HEK293 (cell line): ENCODE measurements around the gene PTH2.

Source experiments
- CTCF ChIA-PET: fragments of 350-600 bp; formaldehyde crosslinking; extraction: SDS; loops from one replicate; lab custom pipeline; 2021; ENCODE audit warnings: antibody characterized with exemption; lab: Yijun Ruan, JAX
- POLR2A ChIA-PET: fragments of 300-600 bp; formaldehyde crosslinking; extraction: SDS; loops from one replicate; lab custom pipeline; 2020; ENCODE audit warnings: antibody characterized with exemption, inconsistent platforms; lab: Yijun Ruan, JAX
- H3K27ac ChIP-seq: fragments of 200-500 bp; sonication (Bioruptor generic); 2 replicates; pipeline ENCODE4 v1.5.1; 2014; ENCODE audit warnings: low read depth, low read length, control low read depth, inconsistent platforms; ENCODE audit errors: extremely low read depth
- H3K36me3 ChIP-seq, 2 experiments: fragments of 200-500 bp in 1 of 2; sonication (Bioruptor generic) in 1 of 2; 1 replicate in 1 of 2; 2 replicates in 1 of 2; pipeline ENCODE4 v1.5.1; 2014 to 2017; ENCODE audit warnings: inconsistent platforms in 2 of 2, low read length in 2 of 2; ENCODE audit not compliant: control insufficient read depth in 2 of 2, insufficient read depth in 1 of 2
- H3K4me1 ChIP-seq: fragments of 200-500 bp; sonication (Bioruptor generic); 2 replicates; pipeline ENCODE4 v1.5.1; 2014; ENCODE audit warnings: mild to moderate bottlenecking, low read length, inconsistent platforms; ENCODE audit not compliant: control insufficient read depth, insufficient read depth
- H3K4me3 ChIP-seq: 2 replicates; pipeline ENCODE4 v1.5.1; 2011; ENCODE audit warnings: low read depth, mild to moderate bottlenecking, control low read depth, low read length, moderate library complexity
- H3K9me3 ChIP-seq: fragments of 200-500 bp; sonication (Bioruptor generic); 2 replicates; pipeline ENCODE4 v1.5.1; 2014; ENCODE audit warnings: low read depth, low read length, inconsistent platforms; ENCODE audit not compliant: control insufficient read depth, insufficient read depth
- KLF1 ChIP-seq: fragments of 450-650 bp; formaldehyde crosslinking; IDR thresholded peaks from 2 replicates; pipeline ENCODE4 v1.5.1; 2016; ENCODE audit warnings: missing biosample characterization, missing genetic modification characterization
- KLF8 ChIP-seq: fragments of 450-650 bp; formaldehyde crosslinking; IDR thresholded peaks from 2 replicates; pipeline ENCODE4 v1.5.1; 2016; ENCODE audit warnings: missing biosample characterization, missing genetic modification characterization
- KLF9 ChIP-seq: fragments of 450-650 bp; formaldehyde crosslinking; IDR thresholded peaks from 2 replicates; pipeline ENCODE4 v1.5.1; 2016; ENCODE audit warnings: missing biosample characterization, missing genetic modification characterization, low read depth
- SP3 ChIP-seq: fragments of 450-650 bp; formaldehyde crosslinking; IDR thresholded peaks from 2 replicates; pipeline ENCODE4 v1.5.1; 2016; ENCODE audit warnings: missing biosample characterization, missing genetic modification characterization
- ZBTB44 ChIP-seq: fragments of 450-650 bp; IDR thresholded peaks from 2 replicates; pipeline ENCODE4 v1.5.1; 2018; ENCODE audit warnings: missing biosample characterization, mild to moderate bottlenecking, missing genetic modification characterization
- ZBTB6 ChIP-seq: fragments of 450-650 bp; formaldehyde crosslinking; IDR thresholded peaks from 2 replicates; pipeline ENCODE4 v1.5.1; 2017; ENCODE audit warnings: missing biosample characterization, missing genetic modification characterization
- ZBTB8A ChIP-seq: fragments of 450-650 bp; formaldehyde crosslinking; IDR thresholded peaks from 2 replicates; pipeline ENCODE4 v1.5.1; 2016; ENCODE audit warnings: missing biosample characterization, missing genetic modification characterization
- ZNF138 ChIP-seq: fragments of 450-650 bp; formaldehyde crosslinking; IDR thresholded peaks from 2 replicates; pipeline ENCODE4 v1.5.1; 2016; ENCODE audit warnings: missing biosample characterization, missing genetic modification characterization, borderline replicate concordance
- ZNF174 ChIP-seq: fragments of 450-650 bp; formaldehyde crosslinking; IDR thresholded peaks from 2 replicates; pipeline ENCODE4 v1.5.0; 2017; ENCODE audit warnings: missing biosample characterization, mild to moderate bottlenecking, missing genetic modification characterization
- ZNF214 ChIP-seq: fragments of 450-650 bp; formaldehyde crosslinking; IDR thresholded peaks from 2 replicates; pipeline ENCODE4 v1.5.1; 2017; ENCODE audit warnings: missing biosample characterization, mild to moderate bottlenecking, missing genetic modification characterization, borderline replicate concordance
- ZNF350 ChIP-seq: fragments of 450-650 bp; formaldehyde crosslinking; IDR thresholded peaks from 2 replicates; pipeline ENCODE4 v1.5.0; 2017; ENCODE audit warnings: missing biosample characterization, mild to moderate bottlenecking, missing genetic modification characterization
- ZNF488 ChIP-seq: fragments of 450-650 bp; formaldehyde crosslinking; IDR thresholded peaks from 2 replicates; pipeline ENCODE4 v1.5.1; 2016; ENCODE audit warnings: missing biosample characterization, missing genetic modification characterization
- ZNF600 ChIP-seq: fragments of 450-650 bp; formaldehyde crosslinking; IDR thresholded peaks from 2 replicates; pipeline ENCODE4 v1.5.1; 2016; ENCODE audit warnings: missing biosample characterization, missing genetic modification characterization
- ZNF704 ChIP-seq: fragments of 450-650 bp; formaldehyde crosslinking; IDR thresholded peaks from 2 replicates; pipeline ENCODE4 v1.5.1; 2016; ENCODE audit warnings: missing biosample characterization, missing genetic modification characterization
- ZNF76 ChIP-seq: fragments of 450-650 bp; formaldehyde crosslinking; IDR thresholded peaks from 2 replicates; pipeline ENCODE4; 2016; ENCODE audit warnings: low read depth, missing biosample characterization, missing genetic modification characterization, borderline replicate concordance
- ZXDB ChIP-seq: fragments of 450-650 bp; formaldehyde crosslinking; IDR thresholded peaks from 2 replicates; pipeline ENCODE4 v1.5.1; 2016; ENCODE audit warnings: missing biosample characterization, missing genetic modification characterization

The PTH2 gene

GRCh38 chr19:49433240-49433901 lies 10.1 kb upstream of the PTH2 start:
- POLR2A ChIA-PET, result interaction anchor here (0.5 kb wide), 1 partner anchor 51 kb away, joined by 10 read pairs; no protein-coding TSS in a partner anchor
- TF ChIP-seq ZBTB8A, result no peak
- no peak for TF ChIP-seq ZNF600 (tag by site-specific recombination)
- no peak for TF ChIP-seq ZNF214 (tag by site-specific recombination)
- TF ChIP-seq ZBTB44, result no peak
- no peak for TF ChIP-seq SP3 (tag by site-specific recombination)
- TF ChIP-seq ZNF350 (tag by site-specific recombination), result no peak
- no peak for TF ChIP-seq ZNF138 (tag by site-specific recombination)
- Histone ChIP-seq H3K4me3 (no peak overlapping the region), H3K4me1 (no peaks in the 10 kb centered on the region), H3K9me3 (no peaks in the 10 kb centered on the region), H3K27ac (no peak overlapping the region), H3K36me3 (no peaks in the 10 kb centered on the region)
- CTCF ChIA-PET, result interaction anchor here (0.6 to 0.7 kb wide), 2 partner anchors 16 to 591 kb away, joined by 3 read pairs; no protein-coding TSS in a partner anchor

GRCh38 chr19:49432141-49433073 lies 9.2 kb upstream of the PTH2 start:
- ChIA-PET CTCF (interaction anchor here (0.7 to 1.5 kb wide), 2 partner anchors 38 to 590 kb away, joined by 3 to 4 read pairs; no protein-coding TSS in a partner anchor), POLR2A (no interaction called here)
- no peak overlapping the region for H3K4me3 ChIP-seq
- H3K4me1 ChIP-seq, result no peaks in the 10 kb centered on the region
- H3K36me3 ChIP-seq, result no peaks in the 10 kb centered on the region
- no peaks in the 10 kb centered on the region for H3K9me3 ChIP-seq
- no peak overlapping the region for H3K27ac ChIP-seq
- peak; percentile 93 for TF ChIP-seq KLF1 (tag by site-specific recombination)
- TF ChIP-seq ZNF76 (tag by site-specific recombination), result no peak
- TF ChIP-seq, all 188 proteins: peak for 1

GRCh38 chr19:49431330-49431749 lies 8.1 kb upstream of the PTH2 start:
- POLR2A ChIA-PET, result no interaction called here
- no peaks in the 10 kb centered on the region for H3K9me3 ChIP-seq
- H3K4me1 ChIP-seq, result no peaks in the 10 kb centered on the region
- no peaks in the 10 kb centered on the region for H3K36me3 ChIP-seq
- H3K4me3 ChIP-seq, result no peak overlapping the region
- no peak overlapping the region for H3K27ac ChIP-seq
- TF ChIP-seq ZNF174 (tag by site-specific recombination) (no peak), ZNF488 (tag by site-specific recombination) (no peak), KLF9 (tag by site-specific recombination) (peak; percentile 65), ZBTB6 (tag by site-specific recombination) (peak; percentile 80; the same call in 1 of the 2 replicates), KLF1 (tag by site-specific recombination) (peak; percentile 100), ZXDB (tag by site-specific recombination) (no peak), ZNF704 (tag by site-specific recombination) (no peak), KLF8 (tag by site-specific recombination) (peak; percentile 92)
- CTCF ChIA-PET, result interaction anchor here (0.7 to 1.5 kb wide), 2 partner anchors 37 to 1321 kb away, joined by 3 to 4 read pairs; partner anchors contain the start of gene PLA2G4C
